Measurements from ENCODE around the gene TMEM202. TPM values are rescaled to one million over a fixed set of nuclear protein-coding genes. Genes with fewer than 3 reads are reported as not detected.

Gene TMEM202
- total RNA-seq, 1 donor from 2014 or later: not detected

- DNase-seq (ENCODE audit: extremely low spot score in 2 of 2): no peak
- no peaks in the 10 kb centered on the region for H3K27me3 ChIP-seq
- no peaks in the 10 kb centered on the region for H3K4me1 ChIP-seq
- H3K36me3 ChIP-seq: no peaks in the 10 kb centered on the region
- H3K4me3 ChIP-seq: no peak overlapping the region
- H3K9me3 ChIP-seq: no peaks in the 10 kb centered on the region
- TF ChIP-seq CTCF (IDR thresholded peaks at IDR 0.05): no peak
- TF ChIP-seq POLR2AphosphoS5 (IDR thresholded peaks at IDR 0.05; ENCODE audit: insufficient read depth in 1 of 2, low read depth in 1 of 2): no peak
- no peak for TF ChIP-seq POLR2A (IDR thresholded peaks at IDR 0.05)
- no peak overlapping the region for H3K27ac ChIP-seq
- intact Hi-C loops (cut with DNase I): no loop called here
These were observed 543 bp downstream of the TMEM202 start for GRCh38 chr15:72398648-72399047.

GRCh38 chr15:72402726-72403125, 4.6 kb downstream of the TMEM202 start:
- Histone ChIP-seq H3K4me1 (no peaks in the 10 kb centered on the region), H3K36me3 (no peaks in the 10 kb centered on the region), H3K27ac (no peak overlapping the region), H3K27me3 (no peaks in the 10 kb centered on the region), H3K4me3 (no peak overlapping the region), H3K9me3 (no peaks in the 10 kb centered on the region)
- DNase-seq (ENCODE audit: extremely low spot score in 2 of 2): no peak
- no peak for TF ChIP-seq CTCF (IDR thresholded peaks at IDR 0.05)
- TF ChIP-seq POLR2A (IDR thresholded peaks at IDR 0.05): no peak
- TF ChIP-seq POLR2AphosphoS5 (IDR thresholded peaks at IDR 0.05; ENCODE audit: insufficient read depth in 1 of 2, low read depth in 1 of 2): no peak
- intact Hi-C loops (cut with DNase I): no loop called here

- Histone ChIP-seq H3K4me1 (no peaks in the 10 kb centered on the region), H3K36me3 (no peaks in the 10 kb centered on the region), H3K27ac (no peak overlapping the region), H3K4me3 (no peak overlapping the region), H3K27me3 (no peaks in the 10 kb centered on the region), H3K9me3 (no peaks in the 10 kb centered on the region)
- TF ChIP-seq CTCF (IDR thresholded peaks at IDR 0.05): no peak
- no peak for TF ChIP-seq POLR2A (IDR thresholded peaks at IDR 0.05)
- no peak for TF ChIP-seq POLR2AphosphoS5 (IDR thresholded peaks at IDR 0.05; ENCODE audit: insufficient read depth in 1 of 2, low read depth in 1 of 2)
- intact Hi-C loops (cut with DNase I): no loop called here
- DNase-seq (ENCODE audit: extremely low spot score in 2 of 2): no peak
These were observed 6.3 kb downstream of the TMEM202 start for GRCh38 chr15:72404356-72404755.

GRCh38 chr15:72404841-72405240, 6.7 kb downstream of the TMEM202 start:
- intact Hi-C loops (cut with DNase I): no loop called here
- no peaks in the 10 kb centered on the region for H3K27me3 ChIP-seq
- no peak for TF ChIP-seq POLR2AphosphoS5 (IDR thresholded peaks at IDR 0.05; ENCODE audit: insufficient read depth in 1 of 2, low read depth in 1 of 2)
- TF ChIP-seq POLR2A (IDR thresholded peaks at IDR 0.05): no peak
- TF ChIP-seq CTCF (IDR thresholded peaks at IDR 0.05): no peak

GRCh38 chr15:72406936-72407335, 8.8 kb downstream of the TMEM202 start:
- DNase-seq (ENCODE audit: extremely low spot score in 2 of 2): no peak
- TF ChIP-seq POLR2AphosphoS5 (IDR thresholded peaks at IDR 0.05; ENCODE audit: insufficient read depth in 1 of 2, low read depth in 1 of 2) (no peak), CTCF (IDR thresholded peaks at IDR 0.05) (no peak), POLR2A (IDR thresholded peaks at IDR 0.05) (no peak)
- intact Hi-C loops (cut with DNase I): no loop called here
- H3K36me3 ChIP-seq: no peaks in the 10 kb centered on the region
- H3K27ac ChIP-seq: no peak overlapping the region
- H3K27me3 ChIP-seq: no peaks in the 10 kb centered on the region
- no peaks in the 10 kb centered on the region for H3K4me1 ChIP-seq
- H3K4me3 ChIP-seq: no peak overlapping the region
- H3K9me3 ChIP-seq: no peaks in the 10 kb centered on the region

More at GRCh38 chr15:72404841-72405240, 6.7 kb downstream of the TMEM202 start:
- Histone ChIP-seq H3K4me1 (no peaks in the 10 kb centered on the region), H3K9me3 (no peaks in the 10 kb centered on the region), H3K36me3 (no peaks in the 10 kb centered on the region), H3K4me3 (no peak overlapping the region), H3K27ac (no peak overlapping the region)
- no peak for DNase-seq (ENCODE audit: extremely low spot score in 2 of 2)
